SH-SY5Y (cell line): Measurements from ENCODE around the gene STK4.

ENCODE experiments used
- GATA2 ChIP-seq: IDR thresholded peaks from 2 replicates; pipeline ENCODE4 v1.6.1; 2011; ENCODE audit warnings: mild to moderate bottlenecking, low read depth, low read length
- GATA3 ChIP-seq: IDR thresholded peaks from 2 replicates; pipeline ENCODE4 v1.6.1; 2011; ENCODE audit warnings: low read depth, mild to moderate bottlenecking, low read length, moderate library complexity

STK4 gene

DNA sequence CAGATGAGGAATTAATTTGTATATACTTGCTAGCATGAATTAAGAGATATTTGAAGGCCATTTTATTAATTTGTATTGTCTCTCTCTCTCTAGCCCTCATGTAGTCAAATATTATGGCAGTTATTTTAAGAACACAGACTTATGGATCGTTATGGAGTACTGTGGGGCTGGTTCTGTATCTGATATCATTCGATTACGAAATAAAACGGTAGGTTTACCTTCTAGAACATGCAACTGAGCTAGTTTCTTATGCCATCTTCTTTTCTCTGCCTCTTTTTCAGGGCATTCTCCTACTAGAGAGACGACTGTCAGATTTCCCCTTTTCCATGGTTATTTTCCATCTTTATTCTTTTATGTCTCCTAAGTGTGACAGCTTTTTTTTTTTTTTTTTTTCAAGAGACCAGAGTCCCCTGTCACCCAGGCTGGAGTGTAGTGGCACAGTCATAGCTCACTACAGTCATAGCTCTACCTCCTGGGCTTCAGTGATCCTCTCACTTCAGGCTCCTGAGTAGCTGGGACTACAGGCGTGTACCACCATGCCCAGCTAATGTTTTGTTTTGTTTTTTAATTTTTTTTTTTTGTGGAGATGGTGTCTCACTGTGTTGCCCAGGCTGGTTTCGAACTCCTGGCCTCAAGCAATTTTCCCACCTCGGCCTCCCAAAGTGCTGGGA, 15.6 kb downstream of the STK4 start:
- TF ChIP-seq GATA2 (no peak), GATA3 (no peak)

DNA sequence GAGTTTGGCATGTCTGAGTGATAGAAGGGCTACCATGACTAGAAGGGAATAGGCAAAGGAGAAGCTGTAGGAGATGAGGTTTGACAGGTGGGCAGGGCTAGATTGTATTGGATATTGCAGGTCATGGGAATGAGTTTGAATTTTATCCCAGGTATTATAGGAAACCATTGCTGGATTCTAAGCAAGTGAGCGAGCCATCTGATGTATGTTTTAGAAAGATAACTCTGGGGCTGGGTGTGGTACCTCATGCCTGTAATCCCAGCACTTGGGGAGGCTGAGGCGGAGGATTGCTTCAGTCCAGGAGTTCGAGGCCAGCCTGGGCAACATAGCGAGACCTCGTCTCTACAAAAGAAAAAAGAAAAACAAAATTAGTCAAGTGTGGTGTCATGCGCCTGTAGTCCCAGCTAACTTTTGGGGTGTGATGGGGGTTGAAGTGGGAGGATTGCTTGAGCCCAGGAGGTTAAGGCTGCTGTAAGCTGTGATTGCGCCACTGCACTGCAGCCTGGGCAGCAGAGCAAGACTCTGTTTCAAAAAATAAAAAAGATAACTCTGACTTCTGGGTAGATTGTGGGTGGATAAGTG, 16.9 kb downstream of the STK4 start:
- TF ChIP-seq GATA3 = no peak
- no peak for TF ChIP-seq GATA2

GRCh38 chr20:44988631-44989171, 22.4 kb downstream of the STK4 start:
- TF ChIP-seq GATA3 = no peak
- TF ChIP-seq GATA2 = no peak

- TF ChIP-seq GATA3 = no peak
- TF ChIP-seq GATA2 = no peak
These were observed 24.1 kb downstream of the STK4 start for GRCh38 chr20:44990425-44990824.

DNA sequence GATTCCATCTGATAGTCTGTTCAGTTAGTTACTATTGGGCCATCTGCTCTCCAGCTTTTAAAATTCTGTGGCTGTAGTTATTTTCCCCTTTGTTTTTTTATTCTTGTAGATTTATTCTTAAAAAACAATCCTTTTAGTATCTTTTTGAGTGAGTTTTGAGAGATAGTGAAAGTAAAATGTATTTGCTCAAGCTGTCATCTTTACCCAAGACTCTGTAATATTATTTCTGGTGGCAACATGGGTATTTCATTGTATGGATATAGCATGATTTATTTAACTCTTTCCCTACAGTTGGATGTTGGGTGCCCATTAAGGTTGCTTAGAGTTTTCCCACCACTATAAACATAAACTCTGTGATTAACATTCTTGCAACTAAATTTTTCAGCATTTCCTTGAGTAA, 24.6 kb downstream of the STK4 start:
- TF ChIP-seq GATA2 = no peak

GRCh38 chr20:44993343-44993742, 27.0 kb downstream of the STK4 start:
- TF ChIP-seq GATA3 (no peak), GATA2 (no peak)

DNA sequence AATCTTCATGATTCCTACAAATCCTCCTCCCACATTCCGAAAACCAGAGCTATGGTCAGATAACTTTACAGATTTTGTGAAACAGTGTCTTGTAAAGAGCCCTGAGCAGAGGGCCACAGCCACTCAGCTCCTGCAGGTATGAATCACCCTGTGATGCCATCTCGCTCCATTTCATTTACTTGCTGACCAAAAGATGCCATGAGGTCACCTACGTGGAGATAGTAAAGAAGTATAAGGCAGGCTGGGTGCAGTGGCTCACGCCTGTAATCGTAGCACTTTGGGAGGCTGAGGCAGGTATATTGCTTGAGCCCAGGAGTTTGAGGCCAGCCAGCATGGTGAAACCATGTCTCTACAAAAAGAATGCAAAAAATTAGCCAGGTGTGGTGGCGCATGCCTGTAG, 30.9 kb downstream of the STK4 start:
- no peak for TF ChIP-seq GATA2
- TF ChIP-seq GATA3 = no peak

GRCh38 chr20:44997668-44998067, 31.4 kb downstream of the STK4 start:
- TF ChIP-seq GATA2 = no peak
- no peak for TF ChIP-seq GATA3

DNA sequence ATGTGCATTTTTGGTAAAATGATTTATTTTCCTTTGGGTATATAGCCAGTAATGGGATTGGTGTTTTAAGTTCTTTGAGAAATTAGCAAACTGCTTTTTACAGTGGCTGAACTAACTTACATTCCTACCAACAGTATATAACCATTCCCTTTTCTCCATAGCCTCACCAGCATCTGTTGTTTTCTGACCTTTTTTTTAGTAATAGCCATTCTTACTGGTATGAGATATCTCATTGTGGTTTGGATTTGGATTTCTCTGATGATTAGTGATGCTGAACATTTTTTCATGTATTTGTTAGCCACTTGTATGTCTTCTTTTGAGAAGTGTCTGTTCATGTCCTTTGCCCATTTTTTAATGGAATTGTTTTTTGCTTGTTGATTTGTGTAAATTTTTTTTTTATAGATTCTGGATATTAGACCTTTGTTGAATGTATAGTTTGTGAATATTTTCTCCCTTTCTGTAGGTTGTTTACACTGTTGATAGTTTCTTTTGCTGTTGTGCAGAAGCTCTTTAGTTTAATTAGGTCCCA, 42.3 kb downstream of the STK4 start:
- TF ChIP-seq GATA2 (no peak), GATA3 (no peak)

- TF ChIP-seq GATA3 (no peak), GATA2 (no peak)
These were observed 44.1 kb downstream of the STK4 start for GRCh38 chr20:45010399-45010828.

DNA sequence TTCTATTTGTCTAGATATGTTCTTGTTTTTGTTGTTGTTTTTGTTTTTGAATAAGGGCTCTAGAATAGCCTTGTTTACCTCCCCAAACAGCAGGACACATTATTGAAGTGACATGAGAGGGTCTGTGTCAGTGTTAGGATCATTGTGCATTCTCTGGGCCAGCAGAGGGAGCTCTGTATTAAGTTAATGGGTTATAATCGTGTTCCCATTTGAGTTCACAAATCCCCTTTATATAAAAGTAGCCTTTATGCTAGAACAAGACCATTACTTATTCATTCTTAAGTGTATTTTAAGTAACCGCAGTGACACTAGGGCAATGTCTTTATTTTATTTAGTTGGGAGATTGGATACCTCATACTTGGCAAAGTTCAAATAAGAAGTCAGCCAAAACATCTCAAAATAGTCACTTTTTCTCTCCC, 44.8 kb downstream of the STK4 start:
- no peak for TF ChIP-seq GATA2
- TF ChIP-seq GATA3 = no peak

DNA sequence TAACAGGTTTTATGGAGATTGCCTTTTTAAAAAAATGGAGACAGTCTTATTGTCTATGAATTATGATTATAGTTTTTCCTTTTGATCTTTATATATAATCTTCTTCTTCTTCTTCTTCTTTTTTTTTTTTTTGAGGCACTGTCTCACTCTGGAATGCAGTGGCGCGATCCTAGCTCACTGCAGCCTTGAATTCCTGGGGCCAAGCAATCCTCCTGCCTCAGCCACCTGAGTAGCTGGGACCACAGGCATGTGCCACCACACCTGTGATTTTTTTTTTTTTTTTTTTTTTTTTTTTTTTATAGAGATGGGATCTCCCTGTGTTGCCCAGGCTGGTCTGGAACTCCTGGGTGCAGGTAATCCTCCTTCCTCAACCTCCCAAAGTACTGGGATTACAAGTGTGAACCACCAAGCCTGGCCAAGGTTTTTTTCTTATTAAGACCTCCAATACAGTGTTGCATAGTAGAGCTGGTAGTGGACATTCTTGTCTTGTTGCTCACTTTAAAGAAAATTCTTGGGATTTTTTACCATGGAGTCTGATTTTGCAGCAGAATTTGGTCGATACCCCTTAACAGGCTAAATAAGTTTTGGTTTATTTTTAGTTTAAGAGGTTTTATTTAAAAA, 46.5 kb downstream of the STK4 start:
- TF ChIP-seq GATA3 (no peak), GATA2 (no peak)

GRCh38 chr20:45014671-45015415, 48.5 kb downstream of the STK4 start:
- TF ChIP-seq GATA2 (no peak), GATA3 (no peak)

- TF ChIP-seq GATA3 (no peak), GATA2 (no peak)
These were observed 49.9 kb downstream of the STK4 start for GRCh38 chr20:45016089-45016671.

DNA sequence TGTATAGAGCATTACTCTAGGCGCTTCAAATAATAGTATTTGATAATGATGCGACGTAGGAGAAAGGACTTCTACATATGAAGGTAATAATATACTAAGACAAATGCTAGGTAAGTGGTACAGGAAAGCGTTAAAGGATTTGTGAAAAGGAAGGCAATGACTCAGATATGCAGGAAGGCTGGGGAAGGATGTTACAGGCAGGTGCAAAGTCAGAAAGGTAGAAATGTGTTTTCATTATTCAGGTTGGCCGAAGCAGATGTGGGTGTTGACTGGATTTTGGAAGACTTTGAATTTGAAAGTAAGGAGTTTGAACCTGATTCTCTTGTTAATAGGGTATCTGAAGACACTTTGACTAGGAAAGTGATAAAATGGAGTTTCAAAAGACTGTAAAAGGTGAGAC, 51.0 kb downstream of the STK4 start:
- no peak for TF ChIP-seq GATA2
- TF ChIP-seq GATA3 = no peak
